Fibroblast of lung (primary cell): ENCODE measurements around the gene ARHGAP6. TPM values are rescaled to one million over a fixed set of nuclear protein-coding genes. Genes with fewer than 3 reads are reported as not detected.
A peak's percentile ranks its signal among the peaks of the same experiment; 100 is the strongest.

Experiments
- DNase-seq, 2 donors: peaks; one replicate each; pipeline versions ENCODE4 v3.0.0 to v3.0.0-alpha.2; 2010; ENCODE audit warnings: low read depth in 2 of 2
- H2AFZ ChIP-seq: 2 replicates; pipeline ENCODE4 v1.5.1; 2012; ENCODE audit warnings: low read length, control low read depth, inconsistent platforms
- H3K27ac ChIP-seq: 2 replicates; pipeline ENCODE4 v1.5.1; 2011; ENCODE audit warnings: low read length, control low read depth; ENCODE audit not compliant: insufficient read depth
- H3K27me3 ChIP-seq: 2 replicates; pipeline ENCODE4 v1.5.1; 2011; ENCODE audit warnings: mild to moderate bottlenecking, low read length; ENCODE audit not compliant: control insufficient read depth, insufficient read depth
- H3K36me3 ChIP-seq: 2 replicates; pipeline ENCODE4 v1.5.1; 2011; ENCODE audit warnings: low read length; ENCODE audit not compliant: control insufficient read depth, insufficient read depth
- H3K4me1 ChIP-seq: 2 replicates; pipeline ENCODE4 v1.5.1; 2011; ENCODE audit warnings: low read length; ENCODE audit not compliant: control insufficient read depth, insufficient read depth; ENCODE audit errors: extremely low read depth
- H3K4me2 ChIP-seq: 2 replicates; pipeline ENCODE4 v1.5.1; 2011; ENCODE audit warnings: low read length, control low read depth; ENCODE audit not compliant: insufficient read depth; ENCODE audit errors: extremely low read depth
- H3K4me3 ChIP-seq, 4 experiments: fragments of 200-600 bp in 1 of 4; sonication (generic) in 1 of 4; replicated peaks in 1 of 4; 2 replicates each; pipeline ENCODE4 v1.5.1; 2011 to 2016; ENCODE audit warnings: low read length in 4 of 4, low read depth in 3 of 4, mild to moderate bottlenecking in 3 of 4, control low read depth in 2 of 4, inconsistent platforms in 1 of 4, mixed read lengths in 1 of 4; ENCODE audit not compliant: insufficient read depth in 1 of 4; ENCODE audit errors: control extremely low read depth in 1 of 4
- H3K79me2 ChIP-seq: 2 replicates; pipeline ENCODE4 v1.5.1; 2012; ENCODE audit warnings: mild to moderate bottlenecking, low read length, inconsistent platforms; ENCODE audit not compliant: control insufficient read depth, insufficient read depth
- H3K9ac ChIP-seq: 2 replicates; pipeline ENCODE4 v1.5.1; 2011; ENCODE audit warnings: mild to moderate bottlenecking, low read length, control low read depth; ENCODE audit not compliant: insufficient read depth
- H3K9me3 ChIP-seq: 2 replicates; pipeline ENCODE4 v1.5.1; 2012; ENCODE audit warnings: low read depth, low read length; ENCODE audit not compliant: control insufficient read depth, insufficient read depth
- H4K20me1 ChIP-seq: 2 replicates; pipeline ENCODE4 v1.5.1; 2011; ENCODE audit warnings: low read length; ENCODE audit not compliant: control insufficient read depth, insufficient read depth; ENCODE audit errors: extremely low read depth
- CTCF ChIP-seq, 2 donors: IDR thresholded peaks in 1 of 2; conservative IDR thresholded peaks in 1 of 2; 1 replicate in 1 of 2; 2 replicates in 1 of 2; pipeline ENCODE4 v1.5.1; 2011 to 2012; ENCODE audit warnings: low read length in 2 of 2, control low read depth in 1 of 2, inconsistent platforms in 1 of 2, low read depth in 1 of 2, mild to moderate bottlenecking in 1 of 2
- EZH2 ChIP-seq: IDR thresholded peaks from 2 replicates; pipeline ENCODE4 v1.5.1; 2012; ENCODE audit warnings: low read length, control low read depth, mild to moderate bottlenecking; ENCODE audit errors: missing control alignments
- polyA plus RNA-seq, 2 donors: library from polyadenylated mRNA; depleted of rRNA in 1 of 2; stranded (reverse) in 1 of 2; unstranded in 1 of 2; fragments of >200 nt; gene quantifications; 2 replicates each; pipeline ENCODE4 v1.2.1, GENCODE V29; 2011 to 2012; ENCODE audit warnings: missing spikeins in 1 of 2
- total RNA-seq: library from RNA; depleted of rRNA; stranded (reverse); fragments of >200 nt; gene quantifications from 2 replicates; pipeline ENCODE4 v1.2.1, GENCODE V29; 2014

The ARHGAP6 gene
- total and polyA plus RNA-seq, 2 donors (not counting 1 experiment from before 2014, with no cell fraction given) = 5.9 to 11.7 TPM

GRCh38 chrX:11111037-11111851, 554.5 kb downstream of the ARHGAP6 start, which contains the start of gene HCCS:
TSS of gene HCCS (plus strand) at chrX:11111332. CDS start at chrX:11112061, 729 bp downstream.
- Histone ChIP-seq H3K36me3 (peaks cover 2% of the 10 kb centered on the region), H3K9ac (peak within 1 kb of the TSS; percentile 73), H2AFZ (peak within 1 kb of the TSS; percentile 1), H4K20me1 (no peaks in the 10 kb centered on the region), H3K4me3 (peak within 1 kb of the TSS; percentile 48 to 81 (median 80)), H3K4me2 (peak within 1 kb of the TSS; percentile 93), H3K9me3 (no peaks in the 10 kb centered on the region), H3K27me3 (no peaks in the 10 kb centered on the region), H3K4me1 (peaks cover 3% of the 10 kb centered on the region), H3K27ac (peak within 1 kb of the TSS; percentile 93), H3K79me2 (peaks cover 15% of the 10 kb centered on the region)
- DNase-seq = peak; percentile 75 to 83
- TF ChIP-seq EZH2 (no peak), CTCF (conservative IDR thresholded peaks at IDR 0.05 in 1 of 2, IDR thresholded peaks at IDR 0.05 in 1 of 2; ENCODE audit: low read depth in 1 of 2, low read length in 2 of 2) (no peak)

GRCh38 chrX:11109968-11110367, 555.8 kb downstream of the ARHGAP6 start:
- no peak overlapping the region for H3K9ac ChIP-seq
- no peak overlapping the region for H2AFZ ChIP-seq
- H3K36me3 ChIP-seq = no peaks in the 10 kb centered on the region
- H3K27ac ChIP-seq = no peak overlapping the region
- peak overlapping the region in 1 of 4 experiments; percentile 66 for H3K4me3 ChIP-seq
- H3K9me3 ChIP-seq = no peaks in the 10 kb centered on the region
- TF ChIP-seq EZH2 (no peak), CTCF (conservative IDR thresholded peaks at IDR 0.05 in 1 of 2, IDR thresholded peaks at IDR 0.05 in 1 of 2; ENCODE audit: low read depth in 1 of 2, low read length in 2 of 2) (no peak)
- peaks cover 3% of the 10 kb centered on the region for H3K4me1 ChIP-seq
- H3K79me2 ChIP-seq = peaks cover 15% of the 10 kb centered on the region
- H3K27me3 ChIP-seq = no peaks in the 10 kb centered on the region
- DNase-seq = no peak
- H3K4me2 ChIP-seq = no peak overlapping the region
- H4K20me1 ChIP-seq = no peaks in the 10 kb centered on the region

- no peak for DNase-seq
Observed at GRCh38 chrX:11108253-11108941, 557.3 kb downstream of the ARHGAP6 start.

More at GRCh38 chrX:11108253-11108941, 557.3 kb downstream of the ARHGAP6 start:
- Histone ChIP-seq H3K9me3 (no peaks in the 10 kb centered on the region), H3K4me1 (peaks cover 3% of the 10 kb centered on the region), H4K20me1 (no peaks in the 10 kb centered on the region), H3K4me2 (no peak overlapping the region), H3K9ac (no peak overlapping the region), H2AFZ (no peak overlapping the region), H3K36me3 (no peaks in the 10 kb centered on the region), H3K27ac (no peak overlapping the region), H3K79me2 (peaks cover 12% of the 10 kb centered on the region), H3K4me3 (no peak overlapping the region), H3K27me3 (no peaks in the 10 kb centered on the region)
- TF ChIP-seq CTCF (conservative IDR thresholded peaks at IDR 0.05 in 1 of 2, IDR thresholded peaks at IDR 0.05 in 1 of 2; ENCODE audit: low read depth in 1 of 2, low read length in 2 of 2) = no peak
